NB4 (cell line): ENCODE results near the gene SERPINB6.
"Not testable (repeated sequence)": the region's sequence is repeated elsewhere in the genome, so short reads cannot be mapped to it uniquely, and the experiment has no call there.

Experiments used
- DNase-seq: peaks from one replicate; pipeline ENCODE4 v3.0.0; 2010; ENCODE audit warnings: low read depth
- H3K4me3 ChIP-seq: one replicate; pipeline ENCODE4 v1.5.1; 2011; ENCODE audit warnings: mild to moderate bottlenecking, low read depth, low read length, moderate library complexity
- MAX ChIP-seq: IDR thresholded peaks from 2 replicates; pipeline ENCODE4 v1.6.1; 2011; ENCODE audit warnings: low read depth, low read length
- MYC ChIP-seq: IDR thresholded peaks from 2 replicates; pipeline ENCODE4 v1.6.1; 2011; ENCODE audit warnings: low read depth, low read length
- POLR2A ChIP-seq: IDR thresholded peaks from 2 replicates; pipeline ENCODE4 v1.6.1; 2011; ENCODE audit warnings: mild to moderate bottlenecking; ENCODE audit not compliant: insufficient read length; ENCODE audit errors: extremely low read depth
- TF ChIP-seq, protein P1 (sequence below): IDR thresholded peaks from one replicate; pipeline ENCODE4 v1.5.1; 2012; ENCODE audit warnings: low read depth, low read length

Gene SERPINB6

GRCh38 chr6:3007571-3007970, 36.2 kb upstream of the SERPINB6 start:
- no peak overlapping the region for H3K4me3 ChIP-seq
- TF ChIP-seq, protein P1, sequence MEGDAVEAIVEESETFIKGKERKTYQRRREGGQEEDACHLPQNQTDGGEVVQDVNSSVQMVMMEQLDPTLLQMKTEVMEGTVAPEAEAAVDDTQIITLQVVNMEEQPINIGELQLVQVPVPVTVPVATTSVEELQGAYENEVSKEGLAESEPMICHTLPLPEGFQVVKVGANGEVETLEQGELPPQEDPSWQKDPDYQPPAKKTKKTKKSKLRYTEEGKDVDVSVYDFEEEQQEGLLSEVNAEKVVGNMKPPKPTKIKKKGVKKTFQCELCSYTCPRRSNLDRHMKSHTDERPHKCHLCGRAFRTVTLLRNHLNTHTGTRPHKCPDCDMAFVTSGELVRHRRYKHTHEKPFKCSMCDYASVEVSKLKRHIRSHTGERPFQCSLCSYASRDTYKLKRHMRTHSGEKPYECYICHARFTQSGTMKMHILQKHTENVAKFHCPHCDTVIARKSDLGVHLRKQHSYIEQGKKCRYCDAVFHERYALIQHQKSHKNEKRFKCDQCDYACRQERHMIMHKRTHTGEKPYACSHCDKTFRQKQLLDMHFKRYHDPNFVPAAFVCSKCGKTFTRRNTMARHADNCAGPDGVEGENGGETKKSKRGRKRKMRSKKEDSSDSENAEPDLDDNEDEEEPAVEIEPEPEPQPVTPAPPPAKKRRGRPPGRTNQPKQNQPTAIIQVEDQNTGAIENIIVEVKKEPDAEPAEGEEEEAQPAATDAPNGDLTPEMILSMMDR, result no peak
- TF ChIP-seq MAX, result no peak
- TF ChIP-seq POLR2A, result no peak
- no peak for TF ChIP-seq MYC
- DNase-seq, result no peak

DNA sequence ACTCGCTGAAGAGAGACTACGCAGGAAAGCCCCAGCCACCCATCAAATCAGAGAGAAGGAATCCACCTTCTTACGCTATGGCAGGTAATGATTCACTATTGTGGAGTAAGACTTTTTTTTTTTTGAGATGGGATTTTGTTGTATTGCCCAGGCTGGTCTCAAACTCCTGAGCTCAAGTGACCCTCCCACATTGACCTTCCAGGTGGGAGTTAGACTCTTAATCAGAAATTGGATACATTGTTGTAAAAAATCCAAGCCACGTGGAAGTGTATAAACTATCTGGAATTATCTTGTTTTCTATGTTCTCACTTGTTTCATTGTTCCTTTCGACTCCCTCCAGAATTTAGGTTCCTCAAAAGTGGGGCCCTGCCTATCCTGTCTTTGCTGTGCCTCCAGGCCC, 35.1 kb upstream of the SERPINB6 start:
- DNase-seq, result no peak
- TF ChIP-seq POLR2A (no peak), MYC (no peak), MAX (no peak)
- TF ChIP-seq, protein P1, result no peak
- H3K4me3 ChIP-seq, result no peak overlapping the region

GRCh38 chr6:3005874-3006273, 34.5 kb upstream of the SERPINB6 start:
- no peak overlapping the region for H3K4me3 ChIP-seq
- TF ChIP-seq MYC (no peak), MAX (no peak), POLR2A (no peak)
- TF ChIP-seq, protein P1, result no peak
- no peak for DNase-seq

DNA sequence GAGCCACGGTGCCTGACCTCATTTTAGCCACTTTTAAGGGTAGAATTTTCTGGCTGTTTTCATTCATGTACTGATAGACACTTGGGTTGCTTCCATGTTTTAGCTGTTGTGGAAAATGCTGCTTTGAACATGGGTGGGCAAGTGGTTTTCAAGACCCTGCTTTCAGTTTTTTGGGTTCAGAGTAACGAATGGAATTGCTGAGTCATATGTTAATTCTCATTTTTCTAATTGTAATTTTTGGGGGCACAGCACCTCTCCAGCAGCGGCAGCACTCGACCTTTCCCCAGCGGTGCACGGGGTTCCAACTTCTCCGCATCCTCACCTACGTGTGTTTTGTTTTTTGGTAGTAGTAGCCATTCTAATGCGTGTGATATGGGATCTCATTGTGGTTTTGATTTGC, 33.7 kb upstream of the SERPINB6 start:
- no peak for DNase-seq
- no peak for TF ChIP-seq MAX
- no peak for TF ChIP-seq MYC
- TF ChIP-seq, protein P1, result no peak
- TF ChIP-seq POLR2A, result no peak
- H3K4me3 ChIP-seq, result no peak overlapping the region

DNA sequence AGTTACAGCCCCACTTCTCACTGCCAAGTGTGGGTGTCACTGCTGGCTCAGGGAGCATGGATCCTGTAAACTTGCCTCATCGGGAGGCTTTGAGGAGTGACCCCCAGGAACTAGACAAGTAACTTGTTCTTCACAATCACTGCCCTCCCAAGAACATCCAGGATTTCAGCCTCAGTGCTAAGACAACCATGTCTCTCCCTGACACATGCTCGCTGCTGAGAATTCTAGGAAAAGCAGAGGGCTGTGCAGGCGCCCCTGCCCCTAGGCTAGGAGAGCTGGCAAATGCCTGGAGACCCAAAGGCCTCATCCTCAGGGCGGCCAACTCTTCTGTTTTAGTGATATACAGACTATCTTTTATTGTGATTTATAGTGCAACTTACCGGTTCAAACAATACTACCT, 31.9 kb upstream of the SERPINB6 start:
- not testable (repeated sequence) for DNase-seq, H3K4me3 ChIP-seq

GRCh38 chr6:3001773-3002293, 30.5 kb upstream of the SERPINB6 start:
- H3K4me3 ChIP-seq, result no peak overlapping the region
- TF ChIP-seq POLR2A (no peak), MAX (peak; percentile 72; the same call in 1 of the 2 replicates)
- TF ChIP-seq, protein P1, result peak; percentile 60
- DNase-seq, result peak; percentile 91
